ENCODE results near the gene GARIN5B.

DNA sequence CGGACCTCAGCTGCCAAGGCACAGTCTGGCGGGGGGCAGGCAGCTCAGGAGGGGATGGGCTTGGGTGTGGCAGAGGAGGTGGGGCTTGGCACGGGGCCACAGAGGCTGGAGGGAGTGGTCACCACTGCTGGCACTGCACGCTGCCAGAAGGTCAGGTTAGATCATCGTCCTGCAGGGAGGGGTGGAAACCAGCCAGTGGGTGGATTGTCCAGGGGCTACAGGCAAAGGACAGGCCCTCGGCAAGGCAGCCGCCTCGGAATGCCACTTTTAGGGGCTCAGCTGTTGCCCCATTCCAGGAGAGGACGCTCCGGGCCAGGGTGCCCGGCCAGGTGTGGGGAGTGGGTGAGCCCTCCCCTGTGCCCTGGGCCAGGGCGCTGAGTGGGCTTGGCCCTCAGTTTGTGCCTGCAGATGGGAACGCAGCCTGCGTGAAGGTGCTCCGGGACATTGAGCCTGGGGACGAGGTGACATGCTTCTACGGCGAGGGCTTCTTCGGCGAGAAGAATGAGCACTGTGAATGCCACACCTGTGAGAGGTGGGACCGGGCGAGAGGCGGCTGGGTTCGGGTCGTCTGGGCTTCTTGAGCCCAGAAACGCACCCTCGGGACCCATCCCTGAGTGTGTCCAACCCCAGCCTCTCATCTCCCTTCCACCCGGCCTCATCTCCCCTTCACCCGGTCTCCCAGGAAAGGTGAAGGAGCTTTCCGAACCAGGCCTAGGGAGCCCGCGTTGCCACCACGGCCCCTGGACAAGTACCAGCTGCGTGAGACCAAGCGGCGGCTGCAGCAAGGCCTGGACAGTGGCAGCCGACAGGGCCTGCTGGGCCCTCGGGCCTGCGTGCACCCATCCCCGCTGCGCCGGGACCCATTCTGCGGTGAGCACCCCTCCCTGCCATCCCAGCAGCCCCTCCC is 17.0 kb downstream of the GARIN5B start:
- no peak for TF ChIP-seq POLR2A (IDR thresholded peaks at IDR 0.05)
- no peak for TF ChIP-seq CTCF (IDR thresholded peaks at IDR 0.05)
- no peak for TF ChIP-seq EP300 (IDR thresholded peaks at IDR 0.05)

Measured in ovary (tissue), 3 donors.